Upper lobe of left lung (tissue), 6 donors: Measurements from ENCODE around the gene MYOM3. TPM values are rescaled to one million over a fixed set of nuclear protein-coding genes. Genes with fewer than 3 reads are reported as not detected.

Experiments
- ATAC-seq, 2 donors: fragments of 200-7000 bp; cut with Tn5 transposase; one replicate each; pipeline ENCODE4 v1.9.1; 2022; ENCODE audit warnings: mild to moderate bottlenecking in 2 of 2, moderate library complexity in 2 of 2; ENCODE audit not compliant: low FRiP score in 2 of 2
- DNase-seq, 2 donors: peaks; one replicate each; pipeline ENCODE4 v3.0.0-alpha.2; 2019 to 2020
- H3K27ac ChIP-seq, 4 donors: fragments of 200-600 bp; sonication (generic); one replicate each; pipeline ENCODE4 v1.5.1; 2016 to 2019
- H3K27me3 ChIP-seq, 4 donors: fragments of 200-600 bp; sonication (generic); one replicate each; pipeline ENCODE4 v1.5.1; 2017 to 2019
- H3K36me3 ChIP-seq, 4 donors: fragments of 200-600 bp; sonication (generic); one replicate each; pipeline ENCODE4 v1.5.1; 2016 to 2019
- H3K4me1 ChIP-seq, 4 donors: fragments of 200-600 bp; sonication (generic); one replicate each; pipeline ENCODE4 v1.5.1; 2018 to 2019
- H3K4me3 ChIP-seq, 4 donors: fragments of 200-600 bp; sonication (generic); one replicate each; pipeline ENCODE4 v1.5.1; 2017 to 2019; ENCODE audit warnings: mild to moderate bottlenecking in 2 of 4, moderate library complexity in 1 of 4
- H3K9me3 ChIP-seq, 4 donors: fragments of 200-600 bp; sonication (generic); one replicate each; pipeline ENCODE4 v1.5.1; 2018 to 2019
- CTCF ChIP-seq, 6 experiments: fragments of 450-650 bp in 4 of 6; fragments of 200-600 bp in 2 of 6; sonication (generic) in 2 of 6; IDR thresholded peaks; one replicate each; pipeline ENCODE4 v1.5.1; 2016 to 2019; ENCODE audit warnings: antibody characterized with exemption in 6 of 6
- EP300 ChIP-seq, 4 donors: sonication (generic); formaldehyde crosslinking; IDR thresholded peaks; one replicate each; pipeline ENCODE4 v1.5.1; 2017; ENCODE audit warnings: antibody characterized with exemption in 4 of 4, control low read depth in 2 of 4
- POLR2A ChIP-seq, 4 donors: fragments of 450-650 bp; IDR thresholded peaks; one replicate each; pipeline ENCODE4 v1.5.1; 2016 to 2017; ENCODE audit warnings: antibody characterized with exemption in 4 of 4, mild to moderate bottlenecking in 2 of 4
- POLR2AphosphoS5 ChIP-seq, 2 donors: sonication (generic); formaldehyde crosslinking; IDR thresholded peaks; one replicate each; pipeline ENCODE4 v1.5.1; 2017; ENCODE audit warnings: antibody characterized with exemption in 2 of 2
- WGBS, 2 donors: methylation state at CpG; one replicate each; pipeline ENCODE4 v1.1.5; 2017 to 2018; 5-methylcytosine and 5-hydroxymethylcytosine counted together
- total RNA-seq, 6 donors: library from RNA; depleted of rRNA in 4 of 6; stranded (reverse); fragments of >200 nt in 4 of 6; gene quantifications; one replicate each; pipeline versions ENCODE4 v1.1.0 to v1.2.1, GENCODE V29; 2016 to 2021
- donor health status: DM: no; HTN: no; CAD: no; lungs with moderate emphysema.
- donor health status: DM: no; HTN: yes; CAD: no; lungs with severe emphysema.

Gene MYOM3
- total RNA-seq, 6 donors from 2014 or later, result 0.11 to 0.20 (median 0.15) TPM; not detected in 3

- ATAC-seq (no peak), DNase-seq (no peak)
- H3K4me3 ChIP-seq, result no peak overlapping the region
- no peaks in the 10 kb centered on the region for H3K27me3 ChIP-seq
- H3K4me1 ChIP-seq, result peaks cover 3 to 14% (median 6%) of the 10 kb centered on the region in 4 donors
- no peak overlapping the region for H3K27ac ChIP-seq
- 78 to 89% methylated on average over 4 to 14 of the region's 14 CpGs for WGBS, 2 donors
- no peaks in the 10 kb centered on the region for H3K9me3 ChIP-seq
- TF ChIP-seq CTCF (IDR thresholded peaks at IDR 0.05) (no peak), POLR2AphosphoS5 (IDR thresholded peaks at IDR 0.05) (no peak), EP300 (IDR thresholded peaks at IDR 0.05) (no peak), POLR2A (IDR thresholded peaks at IDR 0.05) (no peak)
- H3K36me3 ChIP-seq, result no peaks in the 10 kb centered on the region
Measured at GRCh38 chr1:24121406-24121805, 9.5 kb upstream of the MYOM3 start.

- H3K4me3 ChIP-seq, result no peak overlapping the region
- H3K4me1 ChIP-seq, result peaks cover 3 to 14% (median 6%) of the 10 kb centered on the region in 4 donors
- no peaks in the 10 kb centered on the region for H3K27me3 ChIP-seq
- 75 to 84% methylated on average over 2 to 3 of the region's 3 CpGs for WGBS, 2 donors
- DNase-seq, result no peak
- peak overlapping the region in 1 of 4 donors; percentile 35 for H3K27ac ChIP-seq
- ATAC-seq, result no peak
- TF ChIP-seq CTCF (IDR thresholded peaks at IDR 0.05) (no peak), POLR2AphosphoS5 (IDR thresholded peaks at IDR 0.05) (no peak)
- no peaks in the 10 kb centered on the region for H3K9me3 ChIP-seq
- H3K36me3 ChIP-seq, result no peaks in the 10 kb centered on the region
Measured at GRCh38 chr1:24120965-24121364, 9.0 kb upstream of the MYOM3 start.

- Histone ChIP-seq H3K27ac (peak overlapping the region in 3 of 4 donors; percentile 31 to 46 (median 35)), H3K4me3 (no peak overlapping the region), H3K36me3 (no peaks in the 10 kb centered on the region), H3K9me3 (no peaks in the 10 kb centered on the region), H3K4me1 (peaks cover 3 to 14% (median 6%) of the 10 kb centered on the region in 4 donors), H3K27me3 (no peaks in the 10 kb centered on the region)
- ATAC-seq (peak; percentile 71 to 77), DNase-seq (peak in 1 of 2 donors; percentile 75)
- 40 to 47% methylated on average over 10 to 17 of the region's 17 CpGs for WGBS, 2 donors
- no peak for TF ChIP-seq POLR2A (IDR thresholded peaks at IDR 0.05)
- no peak for TF ChIP-seq CTCF (IDR thresholded peaks at IDR 0.05)
- no peak for TF ChIP-seq POLR2AphosphoS5 (IDR thresholded peaks at IDR 0.05)
- TF ChIP-seq EP300 (IDR thresholded peaks at IDR 0.05), result no peak
Measured at GRCh38 chr1:24119859-24120756, 8.2 kb upstream of the MYOM3 start.

GRCh38 chr1:24119489-24119858 is 7.5 kb upstream of the MYOM3 start:
- H3K36me3 ChIP-seq, result no peaks in the 10 kb centered on the region
- no peak for ATAC-seq
- peaks cover 3 to 14% (median 6%) of the 10 kb centered on the region in 4 donors for H3K4me1 ChIP-seq
- no peaks in the 10 kb centered on the region for H3K27me3 ChIP-seq
- no peak for TF ChIP-seq EP300 (IDR thresholded peaks at IDR 0.05)
- TF ChIP-seq POLR2AphosphoS5 (IDR thresholded peaks at IDR 0.05), result no peak
- TF ChIP-seq POLR2A (IDR thresholded peaks at IDR 0.05), result no peak
- TF ChIP-seq CTCF (IDR thresholded peaks at IDR 0.05), result no peak
- 61 to 70% methylated on average over 4 to 5 of the region's 5 CpGs for WGBS, 2 donors
- H3K9me3 ChIP-seq, result no peaks in the 10 kb centered on the region
- H3K4me3 ChIP-seq, result no peak overlapping the region
- no peak overlapping the region for H3K27ac ChIP-seq
- DNase-seq, result no peak
